GM11168 (cell line): ENCODE measurements around the gene PLEKHO2.

Experiments
- in situ Hi-C: fragments of 300-500 bp; cut with MboI; formaldehyde crosslinking; loops from one replicate; pipeline ENCODE4 v1.12.0; 2022; ENCODE audit warnings: low sequenced_read_pairs; ENCODE audit not compliant: unreplicated experiment

PLEKHO2 gene

GRCh38 chr15:64854041-64854440 lies 12.3 kb downstream of the PLEKHO2 start:
- in situ Hi-C loops: no loop called here

GRCh38 chr15:64854526-64854925 lies 12.8 kb downstream of the PLEKHO2 start:
- in situ Hi-C loops: no loop called here

- in situ Hi-C loops: no loop called here
Measured at GRCh38 chr15:64855205-64855975, 13.7 kb downstream of the PLEKHO2 start.

- in situ Hi-C loops: no loop called here
Measured at GRCh38 chr15:64856429-64857145, 14.9 kb downstream of the PLEKHO2 start.

GRCh38 chr15:64857421-64857820 lies 15.7 kb downstream of the PLEKHO2 start:
- in situ Hi-C loops: no loop called here

- in situ Hi-C loops: no loop called here
Measured at GRCh38 chr15:64858021-64858575, 16.4 kb downstream of the PLEKHO2 start.

- in situ Hi-C loops: no loop called here
Measured at GRCh38 chr15:64859226-64859625, 17.5 kb downstream of the PLEKHO2 start.

- in situ Hi-C loops: no loop called here
Measured at GRCh38 chr15:64861331-64861730, 19.6 kb downstream of the PLEKHO2 start.

GRCh38 chr15:64861960-64862359 lies 20.2 kb downstream of the PLEKHO2 start:
- in situ Hi-C loops: no loop called here

- in situ Hi-C loops: no loop called here
Measured at GRCh38 chr15:64862408-64862807, 20.7 kb downstream of the PLEKHO2 start.

GRCh38 chr15:64864068-64864467 lies 22.4 kb downstream of the PLEKHO2 start:
- in situ Hi-C loops: no loop called here

GRCh38 chr15:64865126-64865997 lies 23.6 kb downstream of the PLEKHO2 start:
- in situ Hi-C loops: no loop called here

- in situ Hi-C loops: no loop called here
Measured at GRCh38 chr15:64865998-64866520, 24.3 kb downstream of the PLEKHO2 start.

- in situ Hi-C loops: no loop called here
Measured at GRCh38 chr15:64869501-64869900, 27.8 kb downstream of the PLEKHO2 start.

GRCh38 chr15:64870353-64870752 lies 28.6 kb downstream of the PLEKHO2 start:
- in situ Hi-C loops: no loop called here

- in situ Hi-C loops: no loop called here
Measured at GRCh38 chr15:64875641-64876223, 34.0 kb downstream of the PLEKHO2 start.

GRCh38 chr15:64877435-64877834 lies 35.7 kb downstream of the PLEKHO2 start:
- in situ Hi-C loops: no loop called here

- in situ Hi-C loops: no loop called here
Measured at GRCh38 chr15:64878705-64879104, 37.0 kb downstream of the PLEKHO2 start.

- in situ Hi-C loops: no loop called here
Measured at GRCh38 chr15:64883100-64883581, 41.4 kb downstream of the PLEKHO2 start.
